Kidney (tissue), 14 donors: Measurements from ENCODE around the gene MYCN. TPM values are rescaled to one million over a fixed set of nuclear protein-coding genes. Genes with fewer than 3 reads are reported as not detected.
A peak's percentile ranks its signal among the peaks of the same experiment; 100 is the strongest.

ENCODE experiments used
- DNase-seq, 5 donors: peaks; one replicate each; pipeline ENCODE4 v3.0.0-alpha.2; 2013 to 2020
- FAIRE-seq: peaks from 2 replicates; lab custom pipeline; 2012; peaks lifted over from hg19 to GRCh38; lab: Jason Lieb, UNC
- H3K27ac ChIP-seq, 2 donors: one replicate each; pipeline ENCODE4 v1.7.0; 2013; ENCODE audit warnings: low read depth in 2 of 2, low read length in 2 of 2, inconsistent platforms in 1 of 2
- H3K27me3 ChIP-seq: one replicate; pipeline ENCODE4 v1.7.1; 2013; ENCODE audit warnings: low read length, inconsistent platforms; ENCODE audit not compliant: control insufficient read depth, insufficient read depth
- H3K36me3 ChIP-seq, 3 donors: one replicate each; pipeline versions ENCODE4 v1.7.0 to v1.7.1; 2013; ENCODE audit warnings: low read length in 3 of 3, control low read depth in 1 of 3, inconsistent platforms in 1 of 3; ENCODE audit not compliant: insufficient read depth in 3 of 3, control insufficient read depth in 2 of 3
- H3K4me1 ChIP-seq, 3 donors: one replicate each; pipeline versions ENCODE4 v1.7.0 to v1.7.1; 2013; ENCODE audit warnings: low read length in 3 of 3, inconsistent platforms in 1 of 3, low read depth in 1 of 3; ENCODE audit not compliant: control insufficient read depth in 2 of 3, insufficient read depth in 2 of 3
- H3K4me3 ChIP-seq, 3 donors: one replicate each; pipeline versions ENCODE4 v1.7.0 to v1.8.1; 2013; ENCODE audit warnings: low read length in 3 of 3, control low read depth in 1 of 3, inconsistent platforms in 1 of 3
- H3K9ac ChIP-seq, 3 donors: one replicate each; pipeline versions ENCODE4 v1.7.0 to v1.7.1; 2013; ENCODE audit warnings: low read length in 3 of 3, control low read depth in 1 of 3, inconsistent platforms in 1 of 3
- H3K9me3 ChIP-seq, 3 donors: one replicate each; pipeline versions ENCODE4 v1.7.0 to v1.7.1; 2013; ENCODE audit warnings: low read length in 3 of 3, control low read depth in 1 of 3, inconsistent platforms in 1 of 3; ENCODE audit not compliant: control insufficient read depth in 2 of 3, insufficient read depth in 1 of 3
- intact Hi-C: fragments of 100-400 bp; cut with DNase I; formaldehyde crosslinking; loops from one replicate; pipeline ENCODE4 v1.11.1; 2022
- polyA plus RNA-seq: library from polyadenylated mRNA; stranded (reverse); fragments of 350-450 nt; fragmentation: Illumina TruSeq; extraction: RNeasy Lipid Tissue Mini Kit (QIAGEN cat#74804); gene quantifications from one replicate; pipeline ENCODE4 v1.2.3, GENCODE V29; 2014; ENCODE audit warnings: low read depth, low replicate concordance; ENCODE audit not compliant: insufficient read depth
- total RNA-seq: library from RNA; stranded (reverse); fragmentation: NEBNext Ultra II Directional; extraction: Animal tissue kit (Norgen Biotek cat#: 25700); gene quantifications from one replicate; pipeline ENCODE4 v1.2.1, GENCODE V29; 2021
- TF ChIP-seq, protein P1 (sequence below): IDR thresholded peaks from 3 replicates; pipeline ENCODE4 v1.5.1; 2012; ENCODE audit warnings: mild to moderate bottlenecking, moderate library complexity, borderline replicate concordance; ENCODE audit not compliant: insufficient read depth; ENCODE audit errors: extremely low read depth
- donor health status: control.
- donor health status: control.
- donor health status: control.
- donor health status: control.
- donor health status: control.
- donor health status: DM: yes; HTN: yes; CAD: no.
- donor health status: Normal renal cell carcinoma (clear cell type).

Gene MYCN
- total and polyA plus RNA-seq, 2 donors from 2014 or later: 1.7 to 2.2 TPM

DNA sequence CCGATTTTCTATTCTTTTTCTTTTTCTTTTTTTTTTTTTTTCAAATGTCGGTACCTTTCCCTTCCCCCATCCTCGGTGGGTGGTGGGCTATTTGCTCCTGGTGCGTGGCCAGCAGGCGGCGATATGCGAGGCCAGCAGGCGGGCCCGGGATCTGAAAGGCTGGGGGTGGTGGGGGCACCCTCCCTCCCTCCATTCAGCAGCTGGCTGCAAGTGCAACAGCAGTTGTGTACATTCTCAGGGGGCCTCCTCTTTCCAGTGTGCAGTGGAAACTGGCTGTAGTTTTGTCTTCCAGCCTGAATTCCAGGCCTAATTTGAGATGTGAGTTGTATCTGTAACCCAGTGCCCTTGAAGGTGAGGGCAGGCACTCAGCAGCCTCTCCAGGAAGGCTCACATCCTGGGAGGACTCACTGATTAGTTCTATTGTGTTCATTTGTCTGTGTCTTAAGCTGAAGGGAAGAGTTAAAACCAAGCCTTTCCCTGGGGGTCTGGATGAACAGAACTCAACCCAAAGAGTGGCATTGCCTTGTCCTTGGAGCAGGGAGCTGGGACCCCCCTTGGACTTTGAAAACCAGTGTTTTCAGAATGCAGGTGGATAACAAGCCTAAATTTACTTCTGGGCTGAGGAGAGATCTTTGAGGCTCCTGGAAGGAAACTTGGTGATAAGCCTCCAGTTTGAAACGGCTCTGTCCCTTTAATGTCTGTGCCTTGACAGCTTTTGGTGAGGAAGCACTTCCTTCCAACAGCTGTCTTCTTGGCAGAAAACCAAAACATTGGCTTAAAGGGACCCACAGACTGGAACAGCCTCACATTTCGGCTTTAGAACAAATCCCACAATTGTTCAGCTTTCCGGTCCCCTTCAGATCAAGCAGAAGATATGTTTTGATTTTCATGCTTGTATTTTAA is 3.3 kb downstream of the MYCN start:
- no peaks in the 10 kb centered on the region for H3K9me3 ChIP-seq
- peak overlapping the region; percentile 54 to 81 (median 56) for H3K4me3 ChIP-seq
- intact Hi-C loops: no loop called here
- H3K4me1 ChIP-seq: peaks cover 0 to 18% (median 0%) of the 10 kb centered on the region in 3 donors
- TF ChIP-seq, protein P1, sequence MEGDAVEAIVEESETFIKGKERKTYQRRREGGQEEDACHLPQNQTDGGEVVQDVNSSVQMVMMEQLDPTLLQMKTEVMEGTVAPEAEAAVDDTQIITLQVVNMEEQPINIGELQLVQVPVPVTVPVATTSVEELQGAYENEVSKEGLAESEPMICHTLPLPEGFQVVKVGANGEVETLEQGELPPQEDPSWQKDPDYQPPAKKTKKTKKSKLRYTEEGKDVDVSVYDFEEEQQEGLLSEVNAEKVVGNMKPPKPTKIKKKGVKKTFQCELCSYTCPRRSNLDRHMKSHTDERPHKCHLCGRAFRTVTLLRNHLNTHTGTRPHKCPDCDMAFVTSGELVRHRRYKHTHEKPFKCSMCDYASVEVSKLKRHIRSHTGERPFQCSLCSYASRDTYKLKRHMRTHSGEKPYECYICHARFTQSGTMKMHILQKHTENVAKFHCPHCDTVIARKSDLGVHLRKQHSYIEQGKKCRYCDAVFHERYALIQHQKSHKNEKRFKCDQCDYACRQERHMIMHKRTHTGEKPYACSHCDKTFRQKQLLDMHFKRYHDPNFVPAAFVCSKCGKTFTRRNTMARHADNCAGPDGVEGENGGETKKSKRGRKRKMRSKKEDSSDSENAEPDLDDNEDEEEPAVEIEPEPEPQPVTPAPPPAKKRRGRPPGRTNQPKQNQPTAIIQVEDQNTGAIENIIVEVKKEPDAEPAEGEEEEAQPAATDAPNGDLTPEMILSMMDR: peak; percentile 45
- FAIRE-seq (no peak), DNase-seq (peak in 4 of 5 donors; percentile 87 to 95 (median 88))
- peaks cover 0 to 7% (median 5%) of the 10 kb centered on the region in 3 donors for H3K36me3 ChIP-seq
- H3K9ac ChIP-seq: peak overlapping the region in 1 of 3 donors; percentile 57
- H3K27ac ChIP-seq: no peak overlapping the region
- no peaks in the 10 kb centered on the region for H3K27me3 ChIP-seq

DNA sequence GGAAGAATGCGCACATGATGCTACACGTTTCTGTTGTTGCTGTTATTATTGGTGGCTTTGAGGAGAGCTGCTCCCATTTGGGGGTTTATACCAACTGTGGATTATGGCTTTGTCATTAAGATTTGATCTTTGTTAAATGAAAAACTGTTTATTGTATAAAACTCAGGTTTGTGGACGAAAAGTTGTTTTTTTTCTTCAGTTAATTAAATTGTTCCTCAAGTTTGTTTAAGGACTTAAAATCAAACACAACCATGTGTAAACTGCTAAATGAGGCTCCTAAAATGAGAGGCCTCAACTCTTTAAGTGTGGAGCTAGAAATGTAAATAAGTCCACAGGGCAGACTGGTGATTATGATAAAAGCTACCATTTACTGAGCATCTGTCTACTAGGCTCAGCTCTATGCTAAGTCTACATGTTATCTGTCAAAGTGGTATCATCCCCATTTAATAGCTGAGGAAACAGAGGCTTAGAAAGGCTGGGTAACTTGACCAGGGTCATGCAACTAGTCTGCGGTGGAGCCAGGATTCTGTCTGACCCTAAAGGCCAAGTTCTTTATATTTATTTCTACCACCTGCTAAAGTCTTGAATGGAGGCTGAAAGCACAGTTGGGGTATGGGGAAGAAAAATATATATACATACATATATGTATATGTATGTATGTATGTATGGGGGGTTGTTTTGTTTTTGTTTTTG is 4.1 kb downstream of the MYCN start:
- FAIRE-seq: no peak
- Histone ChIP-seq H3K36me3 (peaks cover 0 to 7% (median 5%) of the 10 kb centered on the region in 3 donors), H3K27me3 (no peaks in the 10 kb centered on the region), H3K9ac (peak overlapping the region in 1 of 3 donors; percentile 54), H3K9me3 (no peaks in the 10 kb centered on the region), H3K4me3 (peak overlapping the region in 2 of 3 donors; percentile 56 to 81), H3K27ac (no peak overlapping the region), H3K4me1 (peaks cover 0 to 16% (median 0%) of the 10 kb centered on the region in 3 donors)
- intact Hi-C loops: no loop called here
- TF ChIP-seq, protein P1: no peak
- DNase-seq: no peak

DNA sequence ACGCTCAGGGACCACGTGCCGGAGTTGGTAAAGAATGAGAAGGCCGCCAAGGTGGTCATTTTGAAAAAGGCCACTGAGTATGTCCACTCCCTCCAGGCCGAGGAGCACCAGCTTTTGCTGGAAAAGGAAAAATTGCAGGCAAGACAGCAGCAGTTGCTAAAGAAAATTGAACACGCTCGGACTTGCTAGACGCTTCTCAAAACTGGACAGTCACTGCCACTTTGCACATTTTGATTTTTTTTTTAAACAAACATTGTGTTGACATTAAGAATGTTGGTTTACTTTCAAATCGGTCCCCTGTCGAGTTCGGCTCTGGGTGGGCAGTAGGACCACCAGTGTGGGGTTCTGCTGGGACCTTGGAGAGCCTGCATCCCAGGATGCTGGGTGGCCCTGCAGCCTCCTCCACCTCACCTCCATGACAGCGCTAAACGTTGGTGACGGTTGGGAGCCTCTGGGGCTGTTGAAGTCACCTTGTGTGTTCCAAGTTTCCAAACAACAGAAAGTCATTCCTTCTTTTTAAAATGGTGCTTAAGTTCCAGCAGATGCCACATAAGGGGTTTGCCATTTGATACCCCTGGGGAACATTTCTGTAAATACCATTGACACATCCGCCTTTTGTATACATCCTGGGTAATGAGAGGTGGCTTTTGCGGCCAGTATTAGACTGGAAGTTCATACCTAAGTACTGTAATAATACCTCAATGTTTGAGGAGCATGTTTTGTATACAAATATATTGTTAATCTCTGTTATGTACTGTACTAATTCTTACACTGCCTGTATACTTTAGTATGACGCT is 5.8 kb downstream of the MYCN start:
- Histone ChIP-seq H3K27me3 (no peaks in the 10 kb centered on the region), H3K4me1 (peaks cover 0 to 12% (median 0%) of the 10 kb centered on the region in 3 donors), H3K27ac (no peak overlapping the region), H3K4me3 (no peak overlapping the region), H3K9me3 (no peaks in the 10 kb centered on the region), H3K9ac (no peak overlapping the region), H3K36me3 (peaks cover 0 to 7% (median 5%) of the 10 kb centered on the region in 3 donors)
- DNase-seq (no peak), FAIRE-seq (no peak)
- intact Hi-C loops: no loop called here
- TF ChIP-seq, protein P1: no peak
